ENCODE data around the gene PLCD3.
"Not testable (repeated sequence)": the region's sequence is repeated elsewhere in the genome, so short reads cannot be mapped to it uniquely, and the experiment has no call there.

DNA sequence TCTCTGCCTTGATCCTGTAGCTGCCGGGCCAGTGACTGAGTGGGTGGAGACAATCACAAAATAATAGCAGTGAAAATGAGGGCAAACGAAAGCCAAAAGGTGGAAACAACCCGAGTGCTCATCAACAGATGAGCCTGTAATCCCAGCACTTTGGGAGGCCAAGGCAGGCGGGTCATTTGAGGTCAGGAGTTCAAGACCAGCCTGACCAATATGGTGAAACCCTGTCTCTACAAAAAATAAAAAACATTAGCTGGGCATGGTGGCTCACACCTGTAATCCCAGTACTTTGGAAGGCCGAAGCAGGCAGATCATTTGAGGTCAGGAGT lies 7.6 kb downstream of the PLCD3 start:
- not testable (repeated sequence) for TF ChIP-seq YY1 (IDR thresholded peaks at IDR 0.05; ENCODE audit: low read depth, low read length); RAD51 (IDR thresholded peaks at IDR 0.05); CHD2 (IDR thresholded peaks at IDR 0.05; ENCODE audit: borderline replicate concordance, low read depth, low read length)
